Fibroblast of lung (primary cell): ENCODE measurements around the gene MOAP1.
"Not testable (repeated sequence)": the region's sequence is repeated elsewhere in the genome, so short reads cannot be mapped to it uniquely, and the experiment has no call there.

Source experiments
- EZH2 ChIP-seq: IDR thresholded peaks from 2 replicates; pipeline ENCODE4 v1.5.1; 2012; ENCODE audit warnings: low read length, control low read depth, mild to moderate bottlenecking; ENCODE audit errors: missing control alignments
- TF ChIP-seq, protein P1 (sequence below), 2 donors: IDR thresholded peaks in 1 of 2; conservative IDR thresholded peaks in 1 of 2; 1 replicate in 1 of 2; 2 replicates in 1 of 2; pipeline ENCODE4 v1.5.1; 2011 to 2012; ENCODE audit warnings: low read length in 2 of 2, control low read depth in 1 of 2, inconsistent platforms in 1 of 2, low read depth in 1 of 2, mild to moderate bottlenecking in 1 of 2

DNA sequence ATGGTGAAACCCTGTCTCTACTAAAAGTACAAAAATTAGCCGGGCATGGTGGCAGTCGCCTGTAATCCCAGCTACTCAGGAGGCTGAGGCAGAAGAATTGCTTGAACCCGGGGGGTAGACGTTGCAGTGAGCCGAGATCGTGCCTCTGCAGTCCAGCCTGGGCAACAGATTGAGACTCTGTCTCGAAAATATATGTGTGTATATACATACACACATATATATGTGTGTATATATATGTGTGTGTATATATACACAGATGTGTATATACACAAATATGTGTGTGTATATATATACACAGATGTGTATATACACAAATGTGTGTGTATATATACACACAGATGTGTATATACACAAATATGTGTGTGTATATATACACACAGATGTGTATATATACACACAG, 26.3 kb downstream of the MOAP1 start:
- TF ChIP-seq, protein P1, sequence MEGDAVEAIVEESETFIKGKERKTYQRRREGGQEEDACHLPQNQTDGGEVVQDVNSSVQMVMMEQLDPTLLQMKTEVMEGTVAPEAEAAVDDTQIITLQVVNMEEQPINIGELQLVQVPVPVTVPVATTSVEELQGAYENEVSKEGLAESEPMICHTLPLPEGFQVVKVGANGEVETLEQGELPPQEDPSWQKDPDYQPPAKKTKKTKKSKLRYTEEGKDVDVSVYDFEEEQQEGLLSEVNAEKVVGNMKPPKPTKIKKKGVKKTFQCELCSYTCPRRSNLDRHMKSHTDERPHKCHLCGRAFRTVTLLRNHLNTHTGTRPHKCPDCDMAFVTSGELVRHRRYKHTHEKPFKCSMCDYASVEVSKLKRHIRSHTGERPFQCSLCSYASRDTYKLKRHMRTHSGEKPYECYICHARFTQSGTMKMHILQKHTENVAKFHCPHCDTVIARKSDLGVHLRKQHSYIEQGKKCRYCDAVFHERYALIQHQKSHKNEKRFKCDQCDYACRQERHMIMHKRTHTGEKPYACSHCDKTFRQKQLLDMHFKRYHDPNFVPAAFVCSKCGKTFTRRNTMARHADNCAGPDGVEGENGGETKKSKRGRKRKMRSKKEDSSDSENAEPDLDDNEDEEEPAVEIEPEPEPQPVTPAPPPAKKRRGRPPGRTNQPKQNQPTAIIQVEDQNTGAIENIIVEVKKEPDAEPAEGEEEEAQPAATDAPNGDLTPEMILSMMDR (conservative IDR thresholded peaks at IDR 0.05 in 1 of 2, IDR thresholded peaks at IDR 0.05 in 1 of 2; ENCODE audit: low read depth in 1 of 2, low read length in 2 of 2), result not testable (repeated sequence)
- TF ChIP-seq EZH2, result not testable (repeated sequence)
